Lower lobe of right lung (tissue), 2 donors: ENCODE data around the gene SEC31B. TPM values are rescaled to one million over a fixed set of nuclear protein-coding genes. Genes with fewer than 3 reads are reported as not detected.

ENCODE experiments used
- ATAC-seq, 2 donors: fragments of 200-7000 bp; cut with Tn5 transposase; one replicate each; pipeline ENCODE4 v1.9.1; 2020 to 2022; ENCODE audit warnings: mild to moderate bottlenecking in 2 of 2, moderate library complexity in 2 of 2
- DNase-seq: peaks from one replicate; pipeline ENCODE4 v3.0.0-alpha.2; 2020
- H3K27ac ChIP-seq: fragments of 200-600 bp; one replicate; pipeline ENCODE4 v1.8.0; 2022
- H3K27me3 ChIP-seq: fragments of 200-600 bp; one replicate; pipeline ENCODE4 v1.8.0; 2022; ENCODE audit warnings: low read depth
- H3K36me3 ChIP-seq: fragments of 200-600 bp; one replicate; pipeline ENCODE4 v1.8.0; 2022; ENCODE audit warnings: mild to moderate bottlenecking
- H3K4me1 ChIP-seq: fragments of 200-600 bp; one replicate; pipeline ENCODE4 v1.8.0; 2022
- H3K4me3 ChIP-seq: fragments of 200-600 bp; one replicate; pipeline ENCODE4 v1.8.0; 2022; ENCODE audit warnings: mild to moderate bottlenecking
- H3K9me3 ChIP-seq: fragments of 200-600 bp; one replicate; pipeline ENCODE4 v1.8.0; 2022
- CTCF ChIP-seq: fragments of 200-600 bp; IDR thresholded peaks from one replicate; pipeline ENCODE4 v1.8.0; 2022; ENCODE audit warnings: antibody characterized with exemption, mild to moderate bottlenecking
- intact Hi-C: fragments of 100-400 bp; cut with DNase I; formaldehyde crosslinking; loops from one replicate; pipeline ENCODE4 v1.11.0; 2022
- total RNA-seq: library from RNA; stranded (reverse); fragmentation: NEBNext Ultra II Directional; extraction: Animal tissue kit (Norgen Biotek cat#: 25700); gene quantifications from one replicate; pipeline ENCODE4 v1.2.1, GENCODE V29; 2021
- donor health status: DM: no; HTN: yes; CAD: no; lungs with severe emphysema.

Gene SEC31B
- total RNA-seq, 1 donor from 2014 or later: 16.0 TPM

GRCh38 chr10:100554902-100555301 lies 35.2 kb upstream of the SEC31B start:
- peaks cover 18% of the 10 kb centered on the region for H3K36me3 ChIP-seq
- DNase-seq: no peak

GRCh38 chr10:100553929-100554328 lies 34.3 kb upstream of the SEC31B start:
- intact Hi-C loops: no loop called here
- ATAC-seq (no peak), DNase-seq (no peak)
- TF ChIP-seq CTCF: no peak
- Histone ChIP-seq H3K9me3 (no peaks in the 10 kb centered on the region), H3K27me3 (no peaks in the 10 kb centered on the region), H3K36me3 (peaks cover 27% of the 10 kb centered on the region), H3K4me3 (no peak overlapping the region), H3K4me1 (no peaks in the 10 kb centered on the region), H3K27ac (no peak overlapping the region)

More at GRCh38 chr10:100554902-100555301, 35.2 kb upstream of the SEC31B start:
- no peak for ATAC-seq
- intact Hi-C loops: no loop called here
- no peaks in the 10 kb centered on the region for H3K27me3 ChIP-seq
- no peak overlapping the region for H3K27ac ChIP-seq
- no peaks in the 10 kb centered on the region for H3K9me3 ChIP-seq
- no peak for TF ChIP-seq CTCF
- H3K4me3 ChIP-seq: no peak overlapping the region
- no peaks in the 10 kb centered on the region for H3K4me1 ChIP-seq

GRCh38 chr10:100551738-100552137 lies 32.1 kb upstream of the SEC31B start:
- Histone ChIP-seq H3K27me3 (no peaks in the 10 kb centered on the region), H3K4me3 (no peak overlapping the region), H3K4me1 (no peaks in the 10 kb centered on the region), H3K27ac (no peak overlapping the region), H3K36me3 (peaks cover 48% of the 10 kb centered on the region), H3K9me3 (no peaks in the 10 kb centered on the region)
- ATAC-seq (no peak), DNase-seq (no peak)
- no peak for TF ChIP-seq CTCF
- intact Hi-C loops: no loop called here

- Histone ChIP-seq H3K36me3 (peaks cover 49% of the 10 kb centered on the region), H3K27ac (no peak overlapping the region), H3K27me3 (no peaks in the 10 kb centered on the region), H3K9me3 (no peaks in the 10 kb centered on the region), H3K4me1 (no peaks in the 10 kb centered on the region), H3K4me3 (no peak overlapping the region)
- ATAC-seq (peak; percentile 44 to 64), DNase-seq (no peak)
- intact Hi-C loops: no loop called here
- TF ChIP-seq CTCF: no peak
These were observed 31.5 kb upstream of the SEC31B start for GRCh38 chr10:100551196-100551595.

GRCh38 chr10:100544950-100545349 lies 25.3 kb upstream of the SEC31B start:
- H3K9me3 ChIP-seq: no peaks in the 10 kb centered on the region
- intact Hi-C loops: no loop called here
- TF ChIP-seq CTCF: no peak
- peaks cover 99% of the 10 kb centered on the region for H3K36me3 ChIP-seq
- H3K27ac ChIP-seq: no peak overlapping the region
- H3K27me3 ChIP-seq: no peaks in the 10 kb centered on the region
- DNase-seq: no peak
- no peak for ATAC-seq
- H3K4me1 ChIP-seq: no peaks in the 10 kb centered on the region
- no peak overlapping the region for H3K4me3 ChIP-seq

- Histone ChIP-seq H3K27me3 (no peaks in the 10 kb centered on the region), H3K27ac (no peak overlapping the region), H3K4me1 (peaks cover 37% of the 10 kb centered on the region), H3K9me3 (no peaks in the 10 kb centered on the region), H3K36me3 (peaks cover 52% of the 10 kb centered on the region), H3K4me3 (no peak overlapping the region)
- intact Hi-C loops: no loop called here
- ATAC-seq (no peak), DNase-seq (no peak)
- no peak for TF ChIP-seq CTCF
These were observed 17.8 kb upstream of the SEC31B start for GRCh38 chr10:100537475-100537874.
